HG03139 (cell line): Measurements from ENCODE around the gene XRN1.
"Not testable (repeated sequence)": the region's sequence is repeated elsewhere in the genome, so short reads cannot be mapped to it uniquely, and the experiment has no call there.

Experiments used
- ATAC-seq: cut with Tn5 transposase; IDR thresholded peaks from one replicate; pipeline ENCODE4 v1.9.1; 2021; ENCODE audit not compliant: unreplicated experiment

Gene XRN1

GRCh38 chr3:142337994-142338393, 109.8 kb downstream of the XRN1 start:
- no peak for ATAC-seq

GRCh38 chr3:142332390-142332789, 115.4 kb downstream of the XRN1 start:
- no peak for ATAC-seq

- not testable (repeated sequence) for ATAC-seq
Measured at GRCh38 chr3:142324275-142324953, 123.4 kb downstream of the XRN1 start.

GRCh38 chr3:142319912-142320311, 127.9 kb downstream of the XRN1 start:
- no peak for ATAC-seq

GRCh38 chr3:142319094-142319493, 128.7 kb downstream of the XRN1 start:
- ATAC-seq, result no peak

- ATAC-seq, result no peak
Measured at GRCh38 chr3:142318331-142318730, 129.5 kb downstream of the XRN1 start.

GRCh38 chr3:142315978-142316388, 131.9 kb downstream of the XRN1 start:
- not testable (repeated sequence) for ATAC-seq

GRCh38 chr3:142315083-142315482, 132.8 kb downstream of the XRN1 start:
- ATAC-seq, result no peak

GRCh38 chr3:142310439-142310838, 137.4 kb downstream of the XRN1 start:
- ATAC-seq, result no peak

- not testable (repeated sequence) for ATAC-seq
Measured at GRCh38 chr3:142302847-142303246, 145.0 kb downstream of the XRN1 start.

- no peak for ATAC-seq
Measured at GRCh38 chr3:142298626-142299025, 149.2 kb downstream of the XRN1 start.

- ATAC-seq, result no peak
Measured at GRCh38 chr3:142296507-142296906, 151.3 kb downstream of the XRN1 start.

- ATAC-seq, result no peak
Measured at GRCh38 chr3:142287866-142288638, 159.8 kb downstream of the XRN1 start.

GRCh38 chr3:142285083-142285517, 162.7 kb downstream of the XRN1 start:
- no peak for ATAC-seq

GRCh38 chr3:142282503-142282902, 165.3 kb downstream of the XRN1 start:
- no peak for ATAC-seq

GRCh38 chr3:142281474-142281873, 166.4 kb downstream of the XRN1 start:
- ATAC-seq, result no peak

GRCh38 chr3:142279965-142280590, 167.8 kb downstream of the XRN1 start:
- ATAC-seq, result peak; percentile 63

- no peak for ATAC-seq
Measured at GRCh38 chr3:142278451-142278850, 169.4 kb downstream of the XRN1 start.

GRCh38 chr3:142276781-142277180, 171.1 kb downstream of the XRN1 start:
- ATAC-seq, result no peak

GRCh38 chr3:142275856-142276255, 172.0 kb downstream of the XRN1 start:
- ATAC-seq, result no peak

- no peak for ATAC-seq
Measured at GRCh38 chr3:142274908-142275307, 172.9 kb downstream of the XRN1 start.

- ATAC-seq, result no peak
Measured at GRCh38 chr3:142273501-142273900, 174.3 kb downstream of the XRN1 start.
